Mesendoderm (in vitro differentiated cells): ENCODE measurements around the gene FYN.

Experiments used
- DNase-seq: peaks from one replicate; pipeline ENCODE4 v3.0.0; 2013
- H2AK5ac ChIP-seq: 2 replicates; pipeline ENCODE4 v1.6.1; 2013; ENCODE audit warnings: low read length, inconsistent platforms
- H2BK120ac ChIP-seq: 2 replicates; pipeline ENCODE4 v1.6.1; 2013; ENCODE audit warnings: low read depth, mild to moderate bottlenecking, low read length, moderate library complexity, mixed read lengths
- H2BK15ac ChIP-seq: replicated peaks from 2 replicates; pipeline ENCODE4 v1.6.1; 2013; ENCODE audit warnings: low read depth, mild to moderate bottlenecking, moderate library complexity
- H2BK5ac ChIP-seq: 2 replicates; pipeline ENCODE4 v1.6.1; 2013; ENCODE audit warnings: low read length, inconsistent platforms
- H3K18ac ChIP-seq: 2 replicates; pipeline ENCODE4 v1.6.1; 2013; ENCODE audit warnings: mild to moderate bottlenecking, low read length, mixed read lengths
- H3K23ac ChIP-seq: one replicate; pipeline ENCODE4 v1.6.1; 2013; ENCODE audit warnings: low read length
- H3K27ac ChIP-seq: 2 replicates; pipeline ENCODE4 v1.5.1; 2013; ENCODE audit warnings: low read depth, mild to moderate bottlenecking, inconsistent platforms, low read length, moderate library complexity
- H3K27me3 ChIP-seq: 2 replicates; pipeline ENCODE4 v1.6.1; 2013; ENCODE audit warnings: low read length, control low read depth, mild to moderate bottlenecking, inconsistent platforms; ENCODE audit not compliant: insufficient read depth, poor library complexity
- H3K36me3 ChIP-seq: 2 replicates; pipeline ENCODE4 v1.6.1; 2013; ENCODE audit warnings: low read length, inconsistent platforms; ENCODE audit not compliant: control insufficient read depth, insufficient read depth
- H3K4ac ChIP-seq: one replicate; pipeline ENCODE4 v1.6.1; 2013; ENCODE audit warnings: low read depth, mild to moderate bottlenecking, low read length, moderate library complexity
- H3K4me1 ChIP-seq: 2 replicates; pipeline ENCODE4 v1.6.1; 2013; ENCODE audit warnings: low read depth, low read length, inconsistent platforms; ENCODE audit not compliant: control insufficient read depth
- H3K4me2 ChIP-seq: 2 replicates; pipeline ENCODE4 v1.6.1; 2013; ENCODE audit warnings: low read length
- H3K4me3 ChIP-seq: 2 replicates; pipeline ENCODE4 v1.5.1; 2013; ENCODE audit warnings: mild to moderate bottlenecking, low read length
- H3K56ac ChIP-seq: one replicate; pipeline ENCODE4 v1.6.1; 2013; ENCODE audit warnings: low read length
- H3K79me1 ChIP-seq: 2 replicates; pipeline ENCODE4 v1.6.1; 2013; ENCODE audit warnings: low read length, inconsistent platforms
- H3K79me2 ChIP-seq: 2 replicates; pipeline ENCODE4 v1.6.1; 2013; ENCODE audit warnings: mild to moderate bottlenecking, low read length; ENCODE audit not compliant: control insufficient read depth, insufficient read depth
- H3K9ac ChIP-seq: 2 replicates; pipeline ENCODE4 v1.6.1; 2013; ENCODE audit warnings: low read length, inconsistent platforms
- H4K5ac ChIP-seq: one replicate; pipeline ENCODE4 v1.6.1; 2013; ENCODE audit warnings: low read length
- H4K8ac ChIP-seq: one replicate; pipeline ENCODE4 v1.6.1; 2013; ENCODE audit warnings: low read depth, mild to moderate bottlenecking, control low read depth, low read length, moderate library complexity
- WGBS: extraction: QIAGEN DNeasy Blood & Tissue Kit; methylation state at CpG from one replicate; pipeline ENCODE4 v1.1.7; 2013; ENCODE audit warnings: low lambda C conversion rate, missing lambda C conversion rate; ENCODE audit not compliant: insufficient coverage; ENCODE audit errors: extremely low coverage; 5-methylcytosine and 5-hydroxymethylcytosine counted together

The FYN gene

GRCh38 chr6:111709201-111709600 lies 164.1 kb downstream of the FYN start:
- Histone ChIP-seq H3K56ac (no peak overlapping the region), H3K9ac (no peak overlapping the region), H3K4me2 (no peak overlapping the region), H3K79me2 (no peaks in the 10 kb centered on the region), H4K5ac (no peak overlapping the region), H3K4me1 (no peaks in the 10 kb centered on the region), H2BK15ac (no peak overlapping the region), H3K23ac (no peak overlapping the region), H4K8ac (no peak overlapping the region), H3K27ac (no peak overlapping the region), H3K4me3 (no peak overlapping the region), H3K18ac (no peak overlapping the region), H2BK120ac (no peak overlapping the region), H3K36me3 (no peaks in the 10 kb centered on the region), H3K4ac (no peak overlapping the region), H2BK5ac (no peak overlapping the region), H3K79me1 (no peaks in the 10 kb centered on the region), H2AK5ac (no peak overlapping the region), H3K27me3 (no peaks in the 10 kb centered on the region)
- DNase-seq: no peak
- no CpG with 5 or more reads among the region's 3 CpGs for WGBS

GRCh38 chr6:111707773-111708172 lies 165.5 kb downstream of the FYN start:
- Histone ChIP-seq H2BK15ac (no peak overlapping the region), H3K23ac (no peak overlapping the region), H3K56ac (no peak overlapping the region), H3K9ac (no peak overlapping the region), H4K5ac (no peak overlapping the region), H3K4me3 (no peak overlapping the region), H3K4me2 (no peak overlapping the region), H3K79me2 (no peaks in the 10 kb centered on the region), H3K79me1 (no peaks in the 10 kb centered on the region), H2BK120ac (no peak overlapping the region), H4K8ac (no peak overlapping the region), H3K27ac (no peak overlapping the region), H3K36me3 (no peaks in the 10 kb centered on the region), H3K4ac (no peak overlapping the region), H3K27me3 (no peaks in the 10 kb centered on the region), H2AK5ac (no peak overlapping the region), H3K4me1 (no peaks in the 10 kb centered on the region), H3K18ac (no peak overlapping the region), H2BK5ac (no peak overlapping the region)
- WGBS: no CpG with 5 or more reads among the region's 4 CpGs
- DNase-seq: no peak

- Histone ChIP-seq H2BK5ac (no peak overlapping the region), H4K5ac (no peak overlapping the region), H3K27ac (no peak overlapping the region), H3K4me1 (no peaks in the 10 kb centered on the region), H3K4me2 (no peak overlapping the region), H3K27me3 (no peaks in the 10 kb centered on the region), H3K56ac (no peak overlapping the region), H2AK5ac (no peak overlapping the region), H2BK15ac (no peak overlapping the region), H3K9ac (no peak overlapping the region), H3K18ac (no peak overlapping the region), H3K4ac (no peak overlapping the region), H3K36me3 (no peaks in the 10 kb centered on the region), H3K23ac (no peak overlapping the region), H3K4me3 (no peak overlapping the region), H3K79me2 (no peaks in the 10 kb centered on the region), H2BK120ac (no peak overlapping the region), H4K8ac (no peak overlapping the region), H3K79me1 (no peaks in the 10 kb centered on the region)
- WGBS: no CpG with 5 or more reads among the region's 2 CpGs
- DNase-seq: no peak
Measured at GRCh38 chr6:111706841-111707391, 166.3 kb downstream of the FYN start.

GRCh38 chr6:111703723-111704122 lies 169.5 kb downstream of the FYN start:
- no peak overlapping the region for H2BK5ac ChIP-seq
- no peaks in the 10 kb centered on the region for H3K27me3 ChIP-seq
- H3K9ac ChIP-seq: no peak overlapping the region
- H3K4me2 ChIP-seq: no peak overlapping the region
- H2BK15ac ChIP-seq: no peak overlapping the region
- H4K5ac ChIP-seq: no peak overlapping the region
- H3K79me2 ChIP-seq: no peaks in the 10 kb centered on the region
- H3K4me3 ChIP-seq: no peak overlapping the region
- no peak overlapping the region for H3K56ac ChIP-seq
- no CpG with 5 or more reads among the region's 7 CpGs for whole genome bisulfite sequencing
- no peak overlapping the region for H3K4ac ChIP-seq
- H4K8ac ChIP-seq: no peak overlapping the region
- H2AK5ac ChIP-seq: no peak overlapping the region
- H3K79me1 ChIP-seq: no peaks in the 10 kb centered on the region
- no peak overlapping the region for H2BK120ac ChIP-seq
- H3K36me3 ChIP-seq: no peaks in the 10 kb centered on the region
- no peak overlapping the region for H3K23ac ChIP-seq
- H3K27ac ChIP-seq: no peak overlapping the region
- no peaks in the 10 kb centered on the region for H3K4me1 ChIP-seq
- no peak overlapping the region for H3K18ac ChIP-seq
- no peak for DNase-seq

GRCh38 chr6:111702268-111702667 lies 171.0 kb downstream of the FYN start:
- no peaks in the 10 kb centered on the region for H3K4me1 ChIP-seq
- H3K23ac ChIP-seq: no peak overlapping the region
- no peaks in the 10 kb centered on the region for H3K36me3 ChIP-seq
- no peak for DNase-seq
- H3K27me3 ChIP-seq: no peaks in the 10 kb centered on the region
- H3K27ac ChIP-seq: no peak overlapping the region
- no peak overlapping the region for H4K8ac ChIP-seq
- no CpG with 5 or more reads among the region's 5 CpGs for WGBS
- H3K4me3 ChIP-seq: no peak overlapping the region
- no peak overlapping the region for H3K56ac ChIP-seq
- no peak overlapping the region for H3K18ac ChIP-seq
- no peak overlapping the region for H3K4me2 ChIP-seq
- no peak overlapping the region for H2BK120ac ChIP-seq
- H2BK15ac ChIP-seq: no peak overlapping the region
- no peak overlapping the region for H2AK5ac ChIP-seq
- H3K4ac ChIP-seq: no peak overlapping the region
- H3K9ac ChIP-seq: no peak overlapping the region
- no peak overlapping the region for H4K5ac ChIP-seq
- no peak overlapping the region for H2BK5ac ChIP-seq
- no peaks in the 10 kb centered on the region for H3K79me2 ChIP-seq
- no peaks in the 10 kb centered on the region for H3K79me1 ChIP-seq

GRCh38 chr6:111701146-111701545 lies 172.1 kb downstream of the FYN start:
- H3K27me3 ChIP-seq: no peaks in the 10 kb centered on the region
- no peak overlapping the region for H2BK15ac ChIP-seq
- no peak overlapping the region for H3K27ac ChIP-seq
- H4K5ac ChIP-seq: no peak overlapping the region
- WGBS: no CpG with 5 or more reads among the region's 3 CpGs
- no peak overlapping the region for H2BK5ac ChIP-seq
- no peaks in the 10 kb centered on the region for H3K4me1 ChIP-seq
- H2AK5ac ChIP-seq: no peak overlapping the region
- no peaks in the 10 kb centered on the region for H3K79me2 ChIP-seq
- no peak overlapping the region for H3K18ac ChIP-seq
- H3K9ac ChIP-seq: no peak overlapping the region
- H3K23ac ChIP-seq: no peak overlapping the region
- no peak overlapping the region for H3K56ac ChIP-seq
- no peak for DNase-seq
- H3K4ac ChIP-seq: no peak overlapping the region
- H2BK120ac ChIP-seq: no peak overlapping the region
- H3K36me3 ChIP-seq: no peaks in the 10 kb centered on the region
- no peaks in the 10 kb centered on the region for H3K79me1 ChIP-seq
- H3K4me2 ChIP-seq: no peak overlapping the region
- H3K4me3 ChIP-seq: no peak overlapping the region
- no peak overlapping the region for H4K8ac ChIP-seq
